Hematopoietic multipotent progenitor cell treated with erythropoietin and hydrocortisone succinate and interleukin-3 and kit ligand, for 6 days (in vitro differentiated cells): Measurements from ENCODE around the gene PEX11B.
"Not testable (repeated sequence)": the region's sequence is repeated elsewhere in the genome, so short reads cannot be mapped to it uniquely, and the experiment has no call there.

Source experiments
- DNase-seq: peaks from one replicate; pipeline ENCODE4 v3.0.0-alpha.2; 2015

Gene PEX11B

GRCh38 chr1:145951526-145951925 is 33.0 kb upstream of the PEX11B start:
- DNase-seq: no peak

GRCh38 chr1:145949219-145949618 is 30.7 kb upstream of the PEX11B start:
- no peak for DNase-seq

- no peak for DNase-seq
Observed at GRCh38 chr1:145947551-145947950, 29.0 kb upstream of the PEX11B start.

GRCh38 chr1:145946477-145946986 is 28.0 kb upstream of the PEX11B start:
- no peak for DNase-seq

- no peak for DNase-seq
Observed at GRCh38 chr1:145944532-145944931, 26.0 kb upstream of the PEX11B start.

- no peak for DNase-seq
Observed at GRCh38 chr1:145942871-145943270, 24.4 kb upstream of the PEX11B start.

- no peak for DNase-seq
Observed at GRCh38 chr1:145942405-145942804, 23.9 kb upstream of the PEX11B start.

GRCh38 chr1:145937436-145937835 is 18.9 kb upstream of the PEX11B start:
- DNase-seq: no peak

GRCh38 chr1:145936247-145936646 is 17.7 kb upstream of the PEX11B start:
- no peak for DNase-seq

- DNase-seq: no peak
Observed at GRCh38 chr1:145935708-145936107, 17.2 kb upstream of the PEX11B start.

- peak; percentile 84 for DNase-seq
Observed at GRCh38 chr1:145932522-145933009, 14.0 kb upstream of the PEX11B start.

GRCh38 chr1:145927916-145928643 is 9.6 kb upstream of the PEX11B start:
- no peak for DNase-seq

GRCh38 chr1:145927063-145927886 is 8.8 kb upstream of the PEX11B start, which contains the start of gene RBM8A:
RBM8A (minus strand) TSS chr1:145927484; CDS start chr1:145927426, 58 bp downstream.
- DNase-seq: peak; percentile 100

GRCh38 chr1:145926686-145927062 is 8.2 kb upstream of the PEX11B start:
- no peak for DNase-seq

- peak; percentile 17 for DNase-seq
Observed at GRCh38 chr1:145922266-145922665, 3.7 kb upstream of the PEX11B start.

- not testable (repeated sequence) for DNase-seq
Observed at GRCh38 chr1:145920297-145920696, 1.8 kb upstream of the PEX11B start.

- DNase-seq: peak; percentile 71
Observed at GRCh38 chr1:145918992-145919939, 749 bp upstream of the PEX11B start.

GRCh38 chr1:145917595-145917994 is 922 bp downstream of the PEX11B start:
- DNase-seq: no peak

- DNase-seq: no peak
Observed at GRCh38 chr1:145916745-145917144, 1.8 kb downstream of the PEX11B start.

GRCh38 chr1:145912128-145912641 is 6.3 kb downstream of the PEX11B start:
- no peak for DNase-seq

- no peak for DNase-seq
Observed at GRCh38 chr1:145908653-145909052, 9.9 kb downstream of the PEX11B start.
